HepG2 (cell line): ENCODE results near the gene UNC5CL. TPM values are rescaled to one million over a fixed set of nuclear protein-coding genes. Genes with fewer than 3 reads are reported as not detected.

Source experiments
- BRD4 ChIP-seq: sonication (generic); formaldehyde crosslinking; IDR thresholded peaks from 2 replicates; pipeline ENCODE4 v1.4.0; 2020; ENCODE audit warnings: missing genetic modification reagents
- CEBPG ChIP-seq: IDR thresholded peaks from 2 replicates; pipeline ENCODE4 v1.6.1; 2016
- ISX ChIP-seq: sonication (generic); formaldehyde crosslinking; conservative IDR thresholded peaks from 2 replicates; pipeline ENCODE4 v1.5.0; 2020; ENCODE audit warnings: missing genetic modification reagents
- PHF21A ChIP-seq: sonication (generic); formaldehyde crosslinking; IDR thresholded peaks from 2 replicates; pipeline ENCODE4 v1.5.0; 2020; ENCODE audit warnings: mild to moderate bottlenecking, missing genetic modification reagents
- PITX1 ChIP-seq: sonication (generic); formaldehyde crosslinking; IDR thresholded peaks from 2 replicates; pipeline ENCODE4 v1.5.1; 2020; ENCODE audit warnings: mild to moderate bottlenecking, missing genetic modification reagents
- ZBTB39 ChIP-seq: sonication (generic); formaldehyde crosslinking; IDR thresholded peaks from 2 replicates; pipeline ENCODE4 v1.5.0; 2020; ENCODE audit warnings: missing genetic modification reagents
- ZBTB4 ChIP-seq: sonication (generic); formaldehyde crosslinking; IDR thresholded peaks from 2 replicates; pipeline ENCODE4 v1.4.0; 2020; ENCODE audit warnings: missing genetic modification reagents, mild to moderate bottlenecking, borderline replicate concordance
- ZNF589 ChIP-seq: sonication (generic); formaldehyde crosslinking; conservative IDR thresholded peaks from 2 replicates; pipeline ENCODE4 v1.8.0; 2022; ENCODE audit warnings: mild to moderate bottlenecking, moderate library complexity, missing genetic modification reagents
- ZNF619 ChIP-seq: sonication (generic); formaldehyde crosslinking; IDR thresholded peaks from 2 replicates; pipeline ENCODE4 v1.4.0; 2020; ENCODE audit warnings: mild to moderate bottlenecking, missing genetic modification reagents
- ZNF766 ChIP-seq: sonication (generic); formaldehyde crosslinking; IDR thresholded peaks from 2 replicates; pipeline ENCODE4 v1.5.0; 2020; ENCODE audit warnings: missing genetic modification reagents, borderline replicate concordance
- ZNF790 ChIP-seq: sonication (generic); formaldehyde crosslinking; IDR thresholded peaks from 2 replicates; pipeline ENCODE4 v1.8.0; 2022; ENCODE audit warnings: missing genetic modification reagents, mild to moderate bottlenecking, borderline replicate concordance
- ZNF800 ChIP-seq: sonication (generic); formaldehyde crosslinking; IDR thresholded peaks from 2 replicates; pipeline ENCODE4 v1.4.0; 2020; ENCODE audit warnings: missing genetic modification reagents
- polyA plus RNA-seq, 8 experiments: library from polyadenylated mRNA; depleted of rRNA in 3 of 8; stranded (reverse) in 7 of 8; unstranded in 1 of 8; fragments of >200 nt; fragmentation: Illumina TruSeq in 4 of 8; extraction: Trizol in 4 of 8; gene quantifications; 2 replicates each; pipeline versions ENCODE4 v1.2.1 to v1.2.3, GENCODE V29; 2011 to 2016; ENCODE audit warnings: low read depth in 4 of 8, missing spikeins in 1 of 8, mixed read lengths in 1 of 8; ENCODE audit not compliant: insufficient read depth in 1 of 8
- total RNA-seq, 5 experiments: library from RNA; depleted of rRNA; stranded (reverse); fragments of >200 nt; fragmentation: Illumina TruSeq; extraction: Trizol; gene quantifications; 2 replicates each; pipeline ENCODE4 v1.2.3, GENCODE V29; 2016; ENCODE audit warnings: low read depth in 1 of 5
- TF ChIP-seq, protein P1 (sequence below): IDR thresholded peaks from 2 replicates; pipeline ENCODE4 v1.6.1; 2016
- TF ChIP-seq, protein P2 (sequence below), 2 experiments: sonication (generic) in 1 of 2; formaldehyde crosslinking in 1 of 2; IDR thresholded peaks; 2 replicates each; pipeline versions ENCODE4 v1.6.1 to v1.9.0; 2014 to 2022; ENCODE audit warnings: antibody characterized with exemption in 1 of 2, borderline replicate concordance in 1 of 2, inconsistent platforms in 1 of 2, low read depth in 1 of 2, missing genetic modification reagents in 1 of 2

UNC5CL gene
- total and polyA plus RNA-seq, 2 of the 13 experiments (the other 11 are each of a cell fraction or from before 2014, with no cell fraction given): 2.4 to 2.5 TPM

DNA sequence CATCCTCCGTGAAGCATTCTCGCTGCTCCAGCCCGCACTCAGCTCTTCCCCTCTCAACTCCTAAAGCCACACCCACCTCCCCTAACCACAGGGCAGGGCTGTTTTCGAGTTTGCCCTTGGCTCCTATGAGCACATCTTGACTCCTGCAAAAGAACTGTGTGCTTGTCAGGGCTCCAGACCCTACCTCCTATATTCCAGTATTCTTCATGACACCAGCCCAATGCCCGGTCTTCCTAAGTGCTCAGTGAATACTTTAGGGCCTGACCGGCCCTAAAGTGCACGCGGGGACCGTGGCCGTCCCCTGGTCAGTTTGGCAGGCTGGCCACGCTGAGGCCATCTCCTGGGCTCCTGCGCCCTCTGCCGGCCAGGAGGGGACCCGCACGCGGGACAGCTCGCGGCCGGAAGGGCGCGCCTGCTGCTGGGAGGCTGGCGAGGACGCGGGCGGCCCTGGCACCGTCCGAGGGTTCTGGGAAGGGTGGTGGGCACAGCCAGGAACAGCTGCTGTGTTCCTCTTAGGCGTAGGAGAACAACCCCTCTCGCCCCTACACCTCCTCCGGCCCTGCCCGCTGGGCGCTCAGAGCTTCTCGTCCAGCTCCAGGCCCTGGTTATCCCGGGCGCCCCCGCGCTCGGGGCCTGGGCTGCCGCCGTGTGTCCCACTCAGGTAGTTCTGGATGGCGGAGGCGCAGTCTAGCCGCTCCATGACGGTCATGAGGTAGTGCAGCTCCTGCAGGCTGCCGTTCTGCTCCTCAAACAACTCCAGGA, 11.0 kb downstream of the UNC5CL start (continued):
- TF ChIP-seq ZBTB39 (CRISPR knock-in tag): no peak
- TF ChIP-seq, protein P1, sequence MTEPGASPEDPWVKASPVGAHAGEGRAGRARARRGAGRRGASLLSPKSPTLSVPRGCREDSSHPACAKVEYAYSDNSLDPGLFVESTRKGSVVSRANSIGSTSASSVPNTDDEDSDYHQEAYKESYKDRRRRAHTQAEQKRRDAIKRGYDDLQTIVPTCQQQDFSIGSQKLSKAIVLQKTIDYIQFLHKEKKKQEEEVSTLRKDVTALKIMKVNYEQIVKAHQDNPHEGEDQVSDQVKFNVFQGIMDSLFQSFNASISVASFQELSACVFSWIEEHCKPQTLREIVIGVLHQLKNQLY (CRISPR knock-in tag): no peak
- peak; percentile 20 for TF ChIP-seq ZNF619 (CRISPR knock-in tag)
- TF ChIP-seq ZNF790: no peak
- no peak for TF ChIP-seq PHF21A (CRISPR knock-in tag)
- TF ChIP-seq, protein P2, sequence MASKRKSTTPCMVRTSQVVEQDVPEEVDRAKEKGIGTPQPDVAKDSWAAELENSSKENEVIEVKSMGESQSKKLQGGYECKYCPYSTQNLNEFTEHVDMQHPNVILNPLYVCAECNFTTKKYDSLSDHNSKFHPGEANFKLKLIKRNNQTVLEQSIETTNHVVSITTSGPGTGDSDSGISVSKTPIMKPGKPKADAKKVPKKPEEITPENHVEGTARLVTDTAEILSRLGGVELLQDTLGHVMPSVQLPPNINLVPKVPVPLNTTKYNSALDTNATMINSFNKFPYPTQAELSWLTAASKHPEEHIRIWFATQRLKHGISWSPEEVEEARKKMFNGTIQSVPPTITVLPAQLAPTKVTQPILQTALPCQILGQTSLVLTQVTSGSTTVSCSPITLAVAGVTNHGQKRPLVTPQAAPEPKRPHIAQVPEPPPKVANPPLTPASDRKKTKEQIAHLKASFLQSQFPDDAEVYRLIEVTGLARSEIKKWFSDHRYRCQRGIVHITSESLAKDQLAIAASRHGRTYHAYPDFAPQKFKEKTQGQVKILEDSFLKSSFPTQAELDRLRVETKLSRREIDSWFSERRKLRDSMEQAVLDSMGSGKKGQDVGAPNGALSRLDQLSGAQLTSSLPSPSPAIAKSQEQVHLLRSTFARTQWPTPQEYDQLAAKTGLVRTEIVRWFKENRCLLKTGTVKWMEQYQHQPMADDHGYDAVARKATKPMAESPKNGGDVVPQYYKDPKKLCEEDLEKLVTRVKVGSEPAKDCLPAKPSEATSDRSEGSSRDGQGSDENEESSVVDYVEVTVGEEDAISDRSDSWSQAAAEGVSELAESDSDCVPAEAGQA (IDR thresholded peaks at IDR 0.05; ENCODE audit: low read depth): no peak
- TF ChIP-seq, protein P2 (CRISPR knock-in tag; IDR thresholded peaks at IDR 0.05; ENCODE audit: borderline replicate concordance): no peak; the same call in 1 of the 2 replicates
- no peak for TF ChIP-seq CEBPG (CRISPR knock-in tag)
- peak; percentile 83 for TF ChIP-seq BRD4 (CRISPR knock-in tag)
- no peak for TF ChIP-seq ZNF589 (CRISPR knock-in tag)
- peak; percentile 77; the same call in 1 of the 2 replicates for TF ChIP-seq ZBTB4 (CRISPR knock-in tag)
- peak; percentile 65; the same call in 1 of the 2 replicates for TF ChIP-seq ZNF800 (CRISPR knock-in tag)
- no peak for TF ChIP-seq ISX
- peak; percentile 39; the same call in 1 of the 2 replicates for TF ChIP-seq ZNF766 (CRISPR knock-in tag)
- peak; percentile 57 for TF ChIP-seq PITX1
